Measurements from ENCODE around the gene TSEN54. TPM values are rescaled to one million over a fixed set of nuclear protein-coding genes. Genes with fewer than 3 reads are reported as not detected.
A peak's percentile ranks its signal among the peaks of the same experiment; 100 is the strongest.

The TSEN54 gene
- total RNA-seq, 4 donors from 2014 or later: 11.6 to 46.6 (median 25.8) TPM

DNA sequence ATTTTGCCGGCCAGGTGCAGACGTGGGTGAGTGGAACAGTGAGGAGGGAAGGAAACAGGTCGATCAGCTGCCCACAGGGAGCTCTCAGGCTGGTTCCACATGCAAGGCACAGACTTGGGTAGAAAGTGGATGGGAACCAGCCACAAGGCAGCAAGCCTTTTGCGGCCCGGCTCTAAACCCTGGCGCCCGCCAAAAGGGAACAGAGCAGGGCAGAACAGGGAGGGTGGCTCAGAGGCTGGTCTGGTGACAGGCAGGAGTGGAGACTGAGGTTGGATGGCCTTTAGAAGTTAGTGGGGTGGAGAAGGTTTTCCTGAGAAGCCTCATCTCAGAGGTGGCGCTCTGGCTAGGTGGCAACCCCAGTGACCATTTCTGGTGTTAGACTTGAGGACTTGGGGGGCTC lies 19.5 kb downstream of the TSEN54 start:
- intact Hi-C loops (cut with DNase I): no loop called here
- 82 to 86% methylated on average over 8 of the region's 8 CpGs for WGBS, 2 donors
- Histone ChIP-seq H3K36me3 (no peaks in the 10 kb centered on the region), H3K4me1 (peaks cover 0 to 3% of the 10 kb centered on the region in 2 donors), H3K27ac (no peak overlapping the region), H3K4me3 (replicated peaks in 1 of 3) (no peak overlapping the region), H3K9me3 (no peaks in the 10 kb centered on the region), H3K27me3 (no peaks in the 10 kb centered on the region)
- TF ChIP-seq POLR2A (IDR thresholded peaks at IDR 0.05): no peak
- TF ChIP-seq, protein P1, sequence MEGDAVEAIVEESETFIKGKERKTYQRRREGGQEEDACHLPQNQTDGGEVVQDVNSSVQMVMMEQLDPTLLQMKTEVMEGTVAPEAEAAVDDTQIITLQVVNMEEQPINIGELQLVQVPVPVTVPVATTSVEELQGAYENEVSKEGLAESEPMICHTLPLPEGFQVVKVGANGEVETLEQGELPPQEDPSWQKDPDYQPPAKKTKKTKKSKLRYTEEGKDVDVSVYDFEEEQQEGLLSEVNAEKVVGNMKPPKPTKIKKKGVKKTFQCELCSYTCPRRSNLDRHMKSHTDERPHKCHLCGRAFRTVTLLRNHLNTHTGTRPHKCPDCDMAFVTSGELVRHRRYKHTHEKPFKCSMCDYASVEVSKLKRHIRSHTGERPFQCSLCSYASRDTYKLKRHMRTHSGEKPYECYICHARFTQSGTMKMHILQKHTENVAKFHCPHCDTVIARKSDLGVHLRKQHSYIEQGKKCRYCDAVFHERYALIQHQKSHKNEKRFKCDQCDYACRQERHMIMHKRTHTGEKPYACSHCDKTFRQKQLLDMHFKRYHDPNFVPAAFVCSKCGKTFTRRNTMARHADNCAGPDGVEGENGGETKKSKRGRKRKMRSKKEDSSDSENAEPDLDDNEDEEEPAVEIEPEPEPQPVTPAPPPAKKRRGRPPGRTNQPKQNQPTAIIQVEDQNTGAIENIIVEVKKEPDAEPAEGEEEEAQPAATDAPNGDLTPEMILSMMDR (IDR thresholded peaks at IDR 0.05): no peak
- no peak for DNase-seq

DNA sequence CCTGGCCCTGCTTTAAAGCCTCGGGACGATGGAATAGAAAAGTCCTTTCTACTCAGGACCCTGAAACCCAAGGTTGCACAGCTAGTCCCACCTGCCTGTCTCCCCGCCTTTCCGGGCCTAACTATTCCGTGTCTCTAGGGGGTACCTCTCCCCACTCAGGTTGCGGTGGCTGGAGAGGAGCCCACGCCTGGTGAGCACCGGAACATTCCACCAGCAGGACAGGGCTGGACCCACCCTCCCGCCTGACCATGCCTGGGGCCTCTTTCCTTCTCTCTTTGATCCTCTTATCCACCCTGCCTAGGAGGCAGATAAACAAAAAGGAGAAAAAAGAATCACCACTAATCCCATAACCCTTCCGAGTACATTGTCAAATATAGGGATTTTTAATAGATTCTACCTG lies 20.0 kb downstream of the TSEN54 start:
- DNase-seq: no peak
- intact Hi-C loops (cut with DNase I): no loop called here
- Histone ChIP-seq H3K27me3 (no peaks in the 10 kb centered on the region), H3K4me1 (no peaks in the 10 kb centered on the region), H3K9me3 (no peaks in the 10 kb centered on the region), H3K27ac (no peak overlapping the region), H3K4me3 (replicated peaks in 1 of 3) (no peak overlapping the region), H3K36me3 (no peaks in the 10 kb centered on the region)
- TF ChIP-seq, protein P1 (IDR thresholded peaks at IDR 0.05): no peak
- no peak for TF ChIP-seq POLR2A (IDR thresholded peaks at IDR 0.05)
- WGBS, 2 donors: 77 to 78% methylated on average over 8 to 10 of the region's 10 CpGs

DNA sequence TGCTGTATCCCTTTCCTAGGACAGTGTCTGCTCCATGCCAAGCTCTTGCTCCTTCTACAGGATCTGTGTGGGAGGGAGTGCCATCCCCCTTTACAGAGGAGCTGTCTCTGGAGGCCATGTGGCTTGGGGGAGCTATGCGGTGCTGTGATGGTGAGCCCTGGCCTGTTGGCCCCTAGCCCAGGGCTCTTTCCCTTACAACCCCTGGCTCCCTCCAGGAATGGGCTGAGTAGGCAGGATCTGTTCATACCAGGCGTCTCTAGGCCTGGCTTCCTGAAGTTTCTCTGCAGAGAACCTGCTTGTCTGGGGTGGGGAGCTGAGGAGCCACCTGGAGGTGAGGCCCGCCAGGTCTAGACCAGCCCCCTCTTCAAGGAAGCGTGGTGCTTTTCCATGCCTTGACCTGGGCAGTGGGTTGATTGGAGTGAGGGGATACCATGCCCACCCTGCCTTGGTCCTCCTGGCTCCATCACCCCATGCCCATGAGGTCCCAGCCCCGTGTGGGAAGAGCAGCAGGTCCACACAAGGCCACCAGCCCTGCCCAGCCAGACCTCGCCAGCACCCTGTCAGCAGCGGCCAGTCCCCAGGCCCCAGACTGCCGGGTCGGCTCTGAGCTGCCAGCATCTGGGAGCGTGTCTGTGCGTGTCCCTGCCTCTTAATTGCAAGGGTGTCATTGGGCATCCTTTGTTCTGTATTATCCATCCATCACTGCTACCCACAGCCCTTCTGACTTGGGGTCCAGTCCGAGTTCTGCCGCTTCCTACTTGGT lies 23.8 kb downstream of the TSEN54 start:
- intact Hi-C loops (cut with DNase I): no loop called here
- no peak overlapping the region for H3K27ac ChIP-seq
- WGBS, 2 donors: 84 to 89% methylated on average over 11 to 13 of the region's 13 CpGs

DNA sequence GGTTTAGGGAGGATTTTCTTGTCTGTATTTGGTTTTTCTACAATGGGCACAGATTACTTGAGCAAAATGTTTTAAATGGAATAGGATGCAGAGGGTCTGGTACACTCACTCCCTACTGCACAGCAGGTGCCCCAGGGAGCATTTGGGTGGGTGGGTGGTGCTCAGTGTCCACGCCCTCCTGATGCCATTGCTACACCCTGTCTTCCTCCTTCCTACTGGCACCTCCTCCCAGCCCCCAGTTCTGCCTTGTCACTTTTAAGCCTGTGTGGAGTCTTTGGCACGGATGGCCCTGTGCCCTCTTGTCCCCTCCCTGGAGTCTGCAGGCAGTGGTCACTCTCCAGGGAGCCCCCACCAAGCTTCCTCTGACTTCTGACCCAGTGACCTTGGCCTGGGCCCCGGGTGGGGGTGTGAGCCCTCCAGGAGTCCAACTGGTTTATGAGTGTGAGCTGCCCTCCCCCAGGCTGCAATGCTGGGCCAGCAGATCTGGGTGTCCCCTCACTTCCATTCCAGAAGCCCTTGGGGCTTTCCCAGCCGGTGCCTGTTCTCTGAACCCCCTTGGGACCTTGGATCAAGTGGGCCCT lies 24.7 kb downstream of the TSEN54 start:
- 71 to 74% methylated on average over 4 of the region's 4 CpGs for WGBS, 2 donors
- Histone ChIP-seq H3K9me3 (no peaks in the 10 kb centered on the region), H3K27ac (no peak overlapping the region), H3K27me3 (no peaks in the 10 kb centered on the region), H3K4me1 (no peaks in the 10 kb centered on the region), H3K4me3 (replicated peaks in 1 of 3) (no peak overlapping the region), H3K36me3 (no peaks in the 10 kb centered on the region)
- no peak for DNase-seq
- intact Hi-C loops (cut with DNase I): no loop called here
- no peak for TF ChIP-seq POLR2A (IDR thresholded peaks at IDR 0.05)
- TF ChIP-seq, protein P1 (IDR thresholded peaks at IDR 0.05): no peak

More for the DNA sequence above, 23.8 kb downstream of the TSEN54 start:
- Histone ChIP-seq H3K9me3 (no peaks in the 10 kb centered on the region), H3K36me3 (no peaks in the 10 kb centered on the region), H3K27me3 (no peaks in the 10 kb centered on the region), H3K4me3 (replicated peaks in 1 of 3) (no peak overlapping the region), H3K4me1 (no peaks in the 10 kb centered on the region)
- TF ChIP-seq, protein P1 (IDR thresholded peaks at IDR 0.05): no peak
- no peak for TF ChIP-seq POLR2A (IDR thresholded peaks at IDR 0.05)
- peak in 1 of 2 donors; percentile 12 for DNase-seq

DNA sequence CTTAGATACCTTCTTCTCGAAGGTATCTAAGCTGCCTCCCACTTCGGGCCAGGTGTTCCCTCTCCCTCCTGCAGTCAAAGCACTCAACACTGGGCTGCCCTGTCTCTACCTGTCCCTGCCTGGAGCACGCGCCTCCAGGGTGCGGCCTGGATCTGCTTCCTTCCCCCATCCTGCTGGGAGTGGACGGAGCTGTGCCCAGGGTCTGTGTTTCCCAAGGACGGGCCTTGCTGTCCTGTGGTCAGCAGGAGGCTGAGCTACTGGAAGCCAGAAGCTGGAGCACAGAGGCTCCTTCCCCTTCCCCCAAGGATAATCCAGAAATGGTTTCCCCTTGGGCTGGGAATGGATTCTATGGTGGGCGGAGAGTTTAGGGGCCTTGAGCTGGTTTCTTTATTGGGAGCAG lies 25.9 kb downstream of the TSEN54 start:
- Histone ChIP-seq H3K9me3 (no peaks in the 10 kb centered on the region), H3K27me3 (no peaks in the 10 kb centered on the region), H3K36me3 (no peaks in the 10 kb centered on the region), H3K4me3 (replicated peaks in 1 of 3) (no peak overlapping the region), H3K4me1 (no peaks in the 10 kb centered on the region), H3K27ac (no peak overlapping the region)
- DNase-seq: no peak
- 92 to 94% methylated on average over 8 of the region's 8 CpGs for WGBS, 2 donors
- intact Hi-C loops (cut with DNase I): no loop called here
- TF ChIP-seq, protein P1 (IDR thresholded peaks at IDR 0.05): no peak
- TF ChIP-seq POLR2A (IDR thresholded peaks at IDR 0.05): no peak

Data from thyroid gland (tissue), 4 donors.